Stimulated activated CD4-positive, alpha-beta T cell treated with anti-CD3 and anti-CD28 coated beads, Interleukin-4, amount 100 ng/mL, for 24 hours (primary cell): ENCODE results near the gene PTPRN2.

ENCODE experiments used
- DNase-seq: peaks from one replicate; pipeline ENCODE4 v3.0.0-alpha.2; 2020

The PTPRN2 gene

DNA sequence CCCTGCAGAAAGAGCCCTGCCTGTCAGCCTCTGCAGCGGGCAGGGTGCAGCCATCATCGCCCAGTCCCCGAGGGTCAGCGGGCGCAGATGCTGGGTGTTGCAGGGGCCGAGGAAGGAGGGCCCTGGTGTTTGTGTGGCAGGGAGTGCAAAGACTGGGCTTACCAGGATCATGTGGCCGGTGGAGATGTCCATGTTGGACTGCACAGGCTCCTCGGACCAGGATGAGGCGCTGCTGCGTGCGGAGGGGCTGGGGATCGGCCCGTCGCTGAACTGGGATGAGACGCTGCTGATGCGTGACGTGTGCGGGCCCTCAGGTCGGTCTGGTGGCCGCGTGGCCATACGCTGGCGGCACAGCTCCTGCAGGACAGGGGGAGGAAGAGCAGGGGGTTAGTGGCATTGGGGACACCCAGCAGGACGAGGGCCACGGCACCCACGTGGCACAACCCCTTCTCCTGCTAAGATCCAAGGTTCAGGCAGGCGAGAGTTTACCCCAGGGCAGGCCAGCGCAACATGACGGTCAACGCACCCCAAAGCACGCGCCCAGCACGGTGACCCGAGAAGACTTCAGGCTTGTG lies 931.3 kb downstream of the PTPRN2 start:
- DNase-seq = no peak

DNA sequence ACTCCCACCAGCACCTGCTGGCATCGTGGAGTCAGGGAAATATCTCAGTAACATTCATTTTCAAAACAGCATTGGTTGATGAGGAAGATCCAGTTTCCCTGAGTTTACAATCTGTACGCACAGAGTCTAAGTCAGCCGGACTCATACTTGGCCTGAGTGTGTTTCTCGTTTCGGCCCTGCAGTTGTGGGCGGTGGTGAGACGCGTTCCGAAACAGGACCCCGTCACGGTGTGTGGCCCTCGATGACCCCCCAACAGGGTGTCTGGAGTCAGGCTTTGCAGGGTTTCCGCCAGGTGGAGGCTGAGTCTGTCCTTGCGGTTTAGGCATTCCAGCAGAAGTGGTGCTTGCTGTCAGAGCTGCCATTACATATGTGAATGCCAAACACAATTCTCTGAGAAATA lies 933.3 kb downstream of the PTPRN2 start:
- no peak for DNase-seq

- no peak for DNase-seq
Observed at GRCh38 chr7:157653827-157654207, 933.8 kb downstream of the PTPRN2 start.

DNA sequence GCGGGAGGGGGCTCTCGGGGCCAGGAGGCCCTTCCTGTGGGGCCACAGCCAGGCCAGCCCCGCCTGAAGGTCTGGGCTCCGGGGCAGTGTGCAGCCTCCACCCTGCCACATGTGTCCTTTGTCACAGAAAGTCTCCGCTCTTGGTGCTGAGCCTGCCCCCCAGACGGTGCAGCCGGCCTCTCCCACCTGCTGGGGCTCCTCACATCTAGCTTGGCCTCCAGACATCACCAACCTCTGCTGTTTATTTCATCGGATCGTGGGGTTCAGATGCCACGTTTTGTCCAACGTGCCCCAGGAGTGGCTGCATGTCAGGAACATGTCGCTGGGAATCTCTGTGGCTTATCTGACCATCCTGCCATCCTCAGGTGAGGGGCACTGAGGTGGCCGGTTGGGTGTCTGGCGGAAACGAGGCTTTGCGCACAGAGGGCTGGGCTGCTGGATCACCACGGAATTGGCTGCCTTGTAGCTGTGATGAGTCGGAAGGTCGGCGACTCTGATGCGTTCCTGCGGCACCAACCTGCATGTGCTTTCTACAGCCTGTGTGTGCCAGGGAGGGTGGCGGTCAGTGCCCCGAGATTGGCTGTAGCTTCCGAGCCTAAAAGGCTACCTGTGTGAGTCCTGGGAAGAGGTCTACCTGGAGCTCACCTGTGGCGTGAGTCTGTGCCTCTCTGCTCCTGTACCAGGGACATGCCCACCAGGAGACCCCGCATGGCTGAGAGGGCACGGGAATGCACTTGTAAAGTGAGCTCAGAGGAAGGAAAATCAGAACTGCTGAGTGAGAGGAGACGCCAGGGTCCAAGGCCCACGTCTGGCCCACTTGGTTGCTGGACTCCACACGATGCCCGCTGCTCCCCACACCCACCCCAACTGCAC lies 934.4 kb downstream of the PTPRN2 start:
- DNase-seq = no peak

DNA sequence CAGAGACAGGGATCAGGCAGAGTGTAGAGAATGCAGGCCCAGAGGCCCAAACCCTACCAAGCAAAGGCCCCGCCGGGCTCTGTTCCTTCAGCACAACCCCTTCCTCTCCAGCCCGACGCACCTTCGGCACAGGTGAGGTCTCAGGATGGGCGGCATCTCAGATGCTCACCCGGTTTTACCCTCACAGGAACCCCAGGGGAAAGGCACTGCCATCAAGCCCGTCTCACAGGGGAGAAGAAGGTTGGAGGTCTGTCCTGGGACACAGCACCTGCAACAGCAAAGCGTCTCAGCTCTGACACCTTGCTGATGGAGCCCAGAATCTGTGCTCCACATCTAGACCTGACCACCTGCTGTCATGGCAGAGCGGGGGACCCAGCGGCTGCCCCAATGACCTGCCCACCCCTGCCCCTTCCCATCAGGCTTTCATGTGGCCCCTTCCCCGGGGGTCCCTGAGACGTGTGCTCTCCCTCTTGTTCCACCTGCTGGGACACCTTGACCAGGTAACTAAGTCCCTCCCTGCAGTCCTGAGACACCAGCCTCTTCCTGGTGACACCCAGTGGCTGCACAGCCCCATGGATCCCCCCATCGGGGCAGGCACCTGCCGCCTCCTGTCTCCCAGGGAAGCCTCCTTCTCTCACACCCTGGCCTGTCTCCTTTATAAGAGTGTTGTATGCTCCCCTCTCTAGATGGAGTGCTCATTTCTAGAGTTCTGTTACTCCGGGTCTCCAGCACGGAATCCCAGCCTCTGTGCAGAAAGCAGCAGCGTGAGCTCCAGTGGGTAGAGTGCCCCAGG lies 935.3 kb downstream of the PTPRN2 start:
- no peak for DNase-seq

DNA sequence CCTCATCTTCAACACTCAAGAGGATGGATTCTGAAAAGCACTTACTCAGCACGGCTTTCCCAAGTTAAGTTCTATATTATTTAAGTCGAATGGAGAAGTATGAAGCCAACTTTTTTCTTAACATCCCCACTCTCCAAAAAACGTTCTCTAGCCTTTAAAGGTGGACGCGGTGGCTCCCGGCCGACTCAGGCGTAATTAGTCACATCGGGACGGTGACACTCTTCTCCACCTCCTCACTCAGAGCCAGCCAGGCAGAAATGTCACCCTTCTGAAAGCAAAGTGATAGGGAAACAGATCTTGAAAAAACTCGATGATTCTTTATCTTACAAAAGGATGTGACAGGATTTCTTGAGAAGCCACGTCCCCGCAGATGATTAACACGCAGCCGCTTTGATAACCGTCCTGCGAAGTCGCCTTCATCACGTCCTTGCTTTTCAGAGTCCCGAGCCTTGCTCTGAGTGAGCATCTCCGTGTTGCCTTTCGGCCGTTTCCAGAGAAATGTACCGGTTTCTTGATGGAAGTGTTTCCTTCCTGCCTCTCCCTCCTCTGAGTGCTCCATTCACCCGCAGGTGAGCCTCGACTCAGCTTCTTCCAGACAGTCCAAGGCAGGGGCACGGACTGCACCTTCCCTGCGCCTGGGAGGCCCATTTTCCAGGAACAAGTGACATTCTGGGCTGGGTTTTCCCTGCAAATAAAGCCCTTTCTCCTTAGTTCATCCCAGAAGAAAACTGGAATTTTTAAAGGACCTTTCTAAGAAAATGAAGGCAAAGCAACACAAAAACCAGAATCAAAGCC lies 936.1 kb downstream of the PTPRN2 start:
- DNase-seq = no peak

DNA sequence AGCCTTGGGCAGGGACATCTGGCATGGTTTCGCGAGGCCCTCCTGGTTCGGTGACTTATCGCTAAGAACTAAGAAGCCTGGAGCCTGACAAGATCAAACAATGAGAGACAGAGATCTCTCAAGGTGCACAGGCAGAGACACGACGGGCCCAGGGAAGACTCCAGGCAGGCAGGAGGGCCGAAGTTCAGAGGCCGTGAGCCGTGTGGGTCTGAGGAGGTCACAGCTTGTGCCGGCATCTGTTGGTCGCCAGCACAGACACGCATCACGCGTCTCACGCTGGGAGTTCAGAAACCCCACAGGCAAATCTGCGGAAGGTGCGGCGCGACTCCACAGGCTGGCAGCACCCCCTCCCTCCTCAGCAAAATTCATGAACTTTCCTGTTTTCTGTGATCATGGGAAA lies 936.8 kb downstream of the PTPRN2 start:
- no peak for DNase-seq

DNA sequence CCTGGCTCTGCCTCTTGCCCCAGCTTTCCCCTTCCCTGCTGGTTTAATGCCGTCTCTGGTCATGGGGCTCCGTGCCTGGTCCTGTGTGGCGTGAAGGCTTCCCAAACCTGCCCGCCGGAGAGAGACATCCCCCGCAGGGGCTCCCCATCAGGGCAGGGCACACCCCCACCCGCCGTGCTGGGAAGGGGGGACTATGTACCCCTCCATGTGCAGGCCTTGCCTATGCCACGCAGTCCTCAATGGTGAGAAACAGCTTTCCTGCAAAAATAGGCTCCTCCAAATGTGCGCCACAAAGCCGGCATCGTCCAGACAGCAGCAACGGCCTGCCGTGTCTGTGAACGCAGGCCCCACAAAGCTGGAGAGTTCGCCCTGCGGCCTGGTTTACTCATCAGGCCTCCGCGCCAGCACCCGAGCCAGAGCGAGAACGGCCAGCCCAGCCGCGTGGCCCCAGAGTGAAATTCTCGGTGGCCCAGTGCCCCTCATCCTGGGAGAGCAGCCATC lies 937.4 kb downstream of the PTPRN2 start:
- no peak for DNase-seq

- no peak for DNase-seq
Observed at GRCh38 chr7:157646551-157646950, 941.1 kb downstream of the PTPRN2 start.

DNA sequence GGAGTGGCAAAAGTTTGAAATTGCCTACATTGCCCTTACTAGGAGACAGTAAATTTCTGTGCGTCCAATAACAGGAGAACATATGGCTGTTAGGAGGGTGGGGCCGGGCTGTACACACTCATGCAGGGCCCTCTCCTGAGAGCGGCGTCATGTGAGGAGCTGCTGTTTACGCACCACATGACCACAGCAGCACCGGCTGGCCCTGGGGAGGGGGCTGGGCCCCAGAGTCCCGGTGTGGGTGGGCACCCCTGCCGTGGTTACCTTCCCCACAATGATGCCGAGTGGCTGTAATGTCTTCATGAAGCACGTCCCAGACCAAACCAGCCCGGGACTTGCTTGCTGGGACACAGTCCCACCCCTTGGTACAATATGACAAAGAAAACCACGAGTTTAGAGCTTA lies 942.1 kb downstream of the PTPRN2 start:
- no peak for DNase-seq

DNA sequence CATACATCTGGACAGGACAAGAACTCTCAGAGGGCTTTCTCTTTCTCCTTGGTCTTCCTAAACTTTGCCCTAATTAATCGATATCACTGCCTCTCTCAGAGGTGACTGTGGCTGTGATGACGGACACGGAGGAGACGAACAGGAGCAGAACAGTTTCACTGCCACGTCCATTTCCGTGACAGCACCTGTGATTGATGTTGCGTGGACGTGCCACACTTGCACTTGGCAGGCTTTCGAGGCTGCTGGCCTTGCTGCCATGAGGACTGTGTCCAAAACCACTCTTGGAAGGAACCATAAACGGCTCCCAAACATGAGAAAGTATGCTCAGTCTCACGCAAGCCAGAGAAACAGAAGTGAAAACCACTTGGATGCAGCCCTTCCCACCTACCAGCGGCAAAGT lies 942.7 kb downstream of the PTPRN2 start:
- no peak for DNase-seq

DNA sequence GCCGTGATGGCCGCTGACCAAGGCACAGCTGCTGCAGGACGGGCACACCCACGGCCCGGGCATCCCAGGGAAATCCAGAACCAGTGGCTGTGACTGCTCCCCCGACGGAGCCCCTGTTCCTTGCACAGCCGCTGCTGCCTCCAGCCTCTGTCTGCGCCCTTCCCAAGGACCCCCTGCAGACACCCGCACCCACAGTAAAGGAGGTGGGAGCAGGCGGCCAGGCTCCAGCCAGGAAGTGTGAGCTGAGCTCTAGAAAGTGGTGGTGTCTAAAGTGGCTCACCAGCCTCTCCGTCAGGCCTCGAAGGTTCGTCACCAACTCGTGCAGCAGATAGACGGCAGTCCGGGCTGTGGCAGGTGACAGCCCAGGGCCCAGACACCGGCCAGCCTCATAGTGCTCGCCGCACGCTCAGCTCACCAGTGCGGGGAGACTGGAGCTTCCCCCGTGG lies 944.1 kb downstream of the PTPRN2 start:
- DNase-seq = no peak

- no peak for DNase-seq
Observed at GRCh38 chr7:157641866-157642265, 945.8 kb downstream of the PTPRN2 start.

DNA sequence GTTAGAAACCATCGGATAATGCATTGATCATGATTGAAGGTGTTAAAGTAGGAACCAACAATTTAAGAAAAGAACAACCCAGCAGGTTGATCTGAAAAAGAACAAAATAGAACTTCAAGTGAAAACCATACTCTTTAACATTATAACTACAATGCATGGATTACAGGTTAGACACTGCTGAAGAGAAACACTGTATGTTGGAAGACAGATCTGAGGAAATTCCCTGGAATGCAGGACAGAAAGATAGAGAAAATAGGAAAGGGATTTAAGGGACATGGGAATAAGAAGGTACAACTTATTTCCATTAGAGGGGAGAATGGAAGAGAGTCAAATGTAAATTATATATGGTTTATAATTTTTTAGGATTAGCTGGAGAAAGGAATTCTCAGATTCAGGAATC lies 947.5 kb downstream of the PTPRN2 start:
- DNase-seq = no peak

GRCh38 chr7:157638563-157638962 lies 949.1 kb downstream of the PTPRN2 start:
- no peak for DNase-seq

DNA sequence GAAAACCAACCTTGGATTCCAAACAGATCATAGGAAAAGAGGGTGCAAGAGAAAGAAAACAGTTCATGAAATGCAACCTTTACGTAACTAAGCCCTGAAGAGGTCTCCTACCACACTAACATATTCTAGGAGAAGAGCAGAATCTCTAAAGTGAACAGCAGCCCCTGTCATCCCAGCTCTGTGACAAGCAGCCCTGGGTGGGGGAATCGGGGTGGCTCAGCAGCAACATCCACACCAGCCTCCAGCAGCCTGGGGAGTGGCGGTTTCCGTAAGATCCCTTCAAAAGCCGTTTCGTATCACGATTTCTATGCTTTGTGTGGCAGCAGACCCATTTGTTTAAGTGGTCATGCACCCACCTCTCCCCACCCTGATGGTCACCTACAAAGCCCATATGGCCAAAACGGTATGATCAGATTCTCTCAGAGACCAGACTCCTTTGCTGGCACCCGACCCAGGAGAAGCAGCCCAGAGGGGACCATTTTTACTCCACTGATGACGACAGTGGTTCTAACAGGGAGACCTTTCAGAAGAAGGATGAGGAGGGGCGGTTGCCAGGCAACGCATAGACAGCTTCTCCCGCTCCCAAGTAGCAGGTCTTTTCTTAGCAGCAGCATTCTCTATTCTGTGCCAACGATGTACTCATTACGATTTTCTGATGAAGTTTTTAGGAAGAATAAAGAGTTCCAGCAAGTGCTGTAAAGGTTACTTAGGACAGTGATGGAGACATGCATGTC lies 950.2 kb downstream of the PTPRN2 start:
- DNase-seq = no peak

GRCh38 chr7:157635669-157636068 lies 952.0 kb downstream of the PTPRN2 start:
- no peak for DNase-seq

DNA sequence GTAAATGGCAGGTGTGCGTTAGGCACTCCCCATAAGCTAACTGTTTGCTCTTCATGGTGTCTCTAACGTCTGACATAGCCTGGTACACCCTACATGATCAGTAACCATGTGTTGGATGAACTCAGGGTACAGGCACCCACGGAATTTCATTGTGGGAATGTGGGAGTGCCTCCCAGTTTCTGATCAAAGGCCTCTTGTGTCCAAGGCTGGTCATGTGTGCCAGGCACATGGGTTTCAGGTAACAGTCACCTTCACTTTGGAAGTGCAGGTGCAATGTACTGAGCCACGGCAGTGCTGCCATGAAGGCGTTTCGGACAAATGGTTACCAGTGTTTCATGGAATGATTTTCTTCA lies 952.5 kb downstream of the PTPRN2 start:
- no peak for DNase-seq

DNA sequence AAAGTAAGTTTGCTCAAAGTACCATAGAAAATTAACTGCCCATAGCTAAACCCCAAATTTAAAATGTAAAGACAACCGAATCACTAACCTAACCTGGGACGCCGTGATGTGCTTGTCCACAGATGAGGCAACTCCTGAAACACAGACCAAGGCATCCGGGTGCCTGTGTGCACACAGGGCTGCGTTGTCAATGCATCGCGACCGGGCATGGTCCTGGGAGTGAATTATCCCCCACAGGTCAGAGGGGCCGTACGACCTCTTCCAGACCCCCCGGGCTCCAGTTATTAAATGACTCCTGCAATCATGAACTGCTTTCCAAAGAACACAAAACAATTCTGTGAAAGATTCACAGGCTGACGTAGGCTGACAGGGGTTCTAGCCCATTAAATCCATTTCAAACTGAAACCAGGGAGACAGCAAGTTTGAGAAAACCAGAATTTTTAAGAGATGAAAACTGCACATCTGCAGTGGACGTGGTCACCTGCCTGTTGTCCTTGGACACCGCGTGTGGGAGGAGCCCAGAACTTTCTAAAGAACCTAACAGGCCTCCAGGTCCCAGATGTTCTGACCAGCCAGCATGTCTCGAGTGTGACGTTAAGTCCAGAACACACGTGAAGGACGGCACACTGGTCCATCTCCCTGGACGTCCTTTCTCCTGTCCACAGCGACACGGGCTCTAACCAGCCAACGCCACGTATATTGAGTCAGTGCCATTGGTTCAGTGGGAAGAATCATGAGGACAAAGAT lies 953.0 kb downstream of the PTPRN2 start:
- DNase-seq = no peak

DNA sequence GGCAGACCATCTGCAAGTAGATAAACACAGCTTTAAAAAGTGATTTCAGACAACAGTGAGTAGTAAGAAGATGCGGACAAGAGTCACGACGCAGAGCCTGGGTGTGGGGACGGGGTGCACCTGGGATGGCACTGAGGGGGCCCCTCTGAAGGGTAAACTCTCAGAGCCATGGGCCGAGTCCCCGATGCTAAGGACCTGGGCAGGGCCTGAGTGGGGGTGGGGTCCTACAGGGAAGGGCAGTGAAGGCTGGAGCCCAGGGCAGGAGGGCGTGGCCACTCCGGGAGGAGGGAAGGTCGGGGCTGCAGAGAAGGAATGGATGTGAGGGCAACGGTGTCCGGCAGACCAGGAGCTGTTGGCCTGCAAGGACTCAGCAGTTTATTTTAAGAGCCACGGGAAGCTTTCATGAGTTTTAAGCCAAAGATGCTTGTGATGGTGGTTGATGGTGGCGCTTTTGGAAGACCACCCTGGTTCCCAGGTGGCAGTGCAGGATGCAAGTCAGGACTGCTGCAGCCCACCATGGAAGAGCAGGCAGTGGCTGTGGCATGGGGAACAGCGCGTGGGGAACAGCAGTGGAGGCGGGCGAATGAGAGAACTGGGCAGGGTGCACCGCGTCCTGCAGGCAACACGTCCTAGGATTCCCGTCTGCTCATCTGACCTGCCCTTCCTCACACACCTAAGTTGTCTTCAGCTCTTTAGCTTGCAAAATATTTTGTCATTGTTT lies 954.0 kb downstream of the PTPRN2 start:
- DNase-seq = no peak
